NCI-H2081 (cell line): ENCODE measurements around the gene ADNP.
"Not testable (repeated sequence)": the region's sequence is repeated elsewhere in the genome, so short reads cannot be mapped to it uniquely, and the experiment has no call there.

ENCODE experiments used
- DNase-seq, 2 experiments: peaks; one replicate each; lab custom pipeline; 2025; lab: John Stamatoyannopoulos, UW

ADNP gene

DNA sequence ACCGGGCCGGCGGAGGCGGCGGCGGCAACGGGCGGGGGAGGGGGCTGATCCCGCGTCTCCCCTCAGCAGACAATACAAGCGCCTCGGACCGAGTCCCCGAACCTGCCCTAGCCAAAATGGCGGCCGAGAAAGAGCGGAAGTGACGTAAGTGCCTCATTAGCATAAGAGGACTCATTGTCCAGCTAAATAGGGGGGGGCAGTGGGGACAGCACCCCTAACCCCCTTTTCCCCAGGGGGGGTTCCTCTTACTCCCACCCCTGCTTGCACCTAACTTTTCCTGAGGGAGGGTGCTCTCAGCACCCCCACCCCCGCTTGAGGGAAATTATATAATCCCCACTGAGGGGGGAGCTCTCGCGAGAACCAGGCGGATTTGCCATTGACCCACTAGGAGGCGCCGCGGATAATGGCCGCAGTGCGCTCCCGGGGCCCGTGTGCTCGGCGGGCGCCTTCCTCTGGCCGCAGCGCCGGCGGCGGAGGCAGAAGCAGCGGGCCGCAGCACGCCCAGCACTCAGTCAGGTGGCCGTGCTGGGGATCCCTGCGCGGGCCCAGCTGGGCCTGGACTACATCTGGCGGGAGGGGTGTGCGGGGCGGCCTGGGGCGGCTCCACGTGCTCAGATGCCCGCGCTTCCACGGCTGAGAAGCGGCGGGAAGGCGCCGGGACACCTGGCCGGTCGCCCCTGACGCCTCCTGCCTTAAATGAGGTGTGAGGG is at the start of gene ADNP:
Gene ADNP (minus strand): TSS at position 132 of the 710 bp plus-strand sequence. CDS start 27,441 bp downstream, outside the sequence.
- DNase-seq, result peak; percentile 92 to 94

DNA sequence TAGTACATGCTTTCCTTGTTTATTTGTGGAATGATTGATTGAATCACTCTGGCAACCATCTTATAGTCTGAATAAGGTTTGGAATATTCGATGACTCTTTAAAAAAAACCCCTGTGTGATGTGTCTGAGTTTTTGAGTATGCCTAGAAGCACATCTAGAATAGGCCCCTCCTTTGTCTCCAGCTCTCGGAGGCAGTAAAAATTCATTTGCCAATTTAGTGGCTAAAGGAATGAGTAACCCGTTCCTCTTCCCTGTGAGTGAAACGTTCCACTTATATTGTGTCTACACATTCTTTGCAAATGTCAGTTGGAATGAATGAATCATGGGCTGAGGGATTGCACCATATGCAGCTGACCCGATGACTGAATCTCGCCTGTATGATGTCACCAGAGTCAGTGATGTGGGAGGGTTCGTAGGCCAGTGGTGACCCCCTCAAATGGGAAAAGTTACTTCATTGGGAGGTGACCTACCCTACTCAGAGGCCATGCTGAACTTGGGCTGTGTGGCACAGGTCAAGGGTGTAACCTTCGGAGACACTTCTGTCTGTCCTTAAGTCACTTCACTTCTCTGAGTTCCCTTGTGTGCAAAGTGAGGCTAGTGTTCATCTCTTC is 48.9 kb upstream of the ADNP start:
- DNase-seq, result no peak

- DNase-seq, result not testable (repeated sequence)
Observed at GRCh38 chr20:50978533-50978932, 47.3 kb upstream of the ADNP start.

DNA sequence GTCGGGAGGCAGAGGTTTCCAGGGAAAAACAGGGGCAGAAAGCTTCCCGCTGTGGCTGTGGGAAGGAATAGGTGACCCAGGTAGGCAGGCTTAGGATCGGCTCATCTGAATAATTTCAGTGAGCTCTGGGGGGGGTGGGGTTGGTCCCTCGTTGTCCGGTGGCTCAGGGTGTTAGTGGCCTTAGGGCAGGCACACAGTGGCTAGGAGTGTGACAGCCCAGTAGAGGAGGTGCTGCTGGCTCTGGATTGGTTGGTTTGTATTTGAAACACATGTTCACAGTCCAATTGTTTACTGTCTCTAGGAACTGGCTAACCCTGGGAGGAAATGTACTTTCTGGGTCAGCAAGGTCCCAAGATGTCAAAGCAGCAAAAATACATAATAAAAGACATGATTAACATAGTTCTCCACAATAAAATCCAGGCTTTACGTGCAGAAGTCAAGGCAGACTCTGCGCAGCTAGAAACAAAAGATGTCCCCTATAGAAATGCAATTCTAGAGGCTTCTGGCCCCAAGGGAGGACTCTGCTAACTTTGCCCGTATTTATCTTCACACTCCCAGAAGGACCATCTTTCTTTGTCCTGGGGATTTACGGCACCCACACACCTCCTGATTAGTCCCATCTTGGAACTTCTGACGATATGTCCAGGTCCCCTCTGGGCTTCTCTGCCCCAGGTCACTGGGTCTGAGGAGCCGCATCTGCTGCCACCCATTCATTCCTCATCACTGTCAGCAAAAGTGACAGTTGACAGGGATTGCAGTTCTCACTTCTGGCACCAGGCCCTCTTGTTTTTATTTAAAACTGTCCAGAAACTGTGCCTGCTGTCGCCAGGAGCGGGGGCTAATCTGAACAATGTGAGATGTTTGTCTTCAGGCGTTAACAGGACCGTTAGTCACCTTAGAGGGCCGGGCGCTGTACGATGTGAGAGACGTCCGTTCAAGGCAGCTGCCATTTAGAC is 46.1 kb upstream of the ADNP start:
- no peak for DNase-seq

DNA sequence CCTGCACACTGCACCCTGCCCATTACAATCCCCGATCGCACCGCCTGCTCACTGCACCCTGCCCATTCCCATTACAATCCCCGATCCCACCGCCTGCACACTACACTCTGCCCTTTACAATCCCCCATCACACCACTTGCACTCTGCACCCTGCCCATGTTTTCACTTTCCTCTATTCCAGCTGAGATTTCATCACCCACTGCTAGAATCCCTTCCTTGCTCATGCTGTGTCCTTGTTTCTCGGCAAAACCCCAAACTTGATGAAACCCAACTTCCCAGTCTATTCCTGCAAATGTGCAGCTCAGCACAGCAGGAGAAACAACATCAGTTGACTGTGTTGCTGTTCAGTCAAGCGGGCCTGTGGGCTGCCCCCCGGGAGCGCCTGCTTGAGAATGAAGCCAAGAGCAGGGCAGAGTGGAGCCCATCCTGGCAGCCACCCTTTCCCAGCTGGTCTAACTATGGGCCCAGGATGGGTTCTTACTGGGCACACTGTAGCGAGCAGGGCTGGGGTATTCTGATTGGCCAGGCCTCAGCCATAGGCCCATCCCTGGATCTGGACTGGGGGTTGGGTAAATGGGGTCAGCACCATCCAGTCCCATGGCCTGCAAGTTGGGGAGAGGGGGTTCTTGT is 44.6 kb upstream of the ADNP start:
- no peak for DNase-seq

GRCh38 chr20:50969912-50970311 is 38.7 kb upstream of the ADNP start:
- no peak for DNase-seq

- no peak for DNase-seq
Observed at GRCh38 chr20:50969435-50969834, 38.2 kb upstream of the ADNP start.

DNA sequence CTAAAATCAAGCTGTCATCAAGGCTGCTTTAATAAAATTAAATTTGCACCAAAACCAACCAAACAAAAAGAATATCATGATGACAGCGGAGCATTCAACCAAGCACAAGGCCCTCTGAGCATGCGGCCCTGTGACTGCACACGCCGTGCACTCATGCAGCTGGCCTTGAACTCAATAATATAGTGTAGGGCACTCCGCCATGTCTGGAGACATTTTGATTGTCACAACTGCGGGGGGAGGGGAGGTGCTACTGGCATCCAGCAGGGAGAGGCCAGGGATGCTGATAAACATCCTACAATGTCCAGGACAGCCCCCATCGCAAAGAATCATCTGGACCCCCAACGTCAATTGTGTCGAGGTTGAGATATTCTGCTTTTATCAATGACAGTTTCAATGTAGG is 37.1 kb upstream of the ADNP start:
- no peak for DNase-seq

DNA sequence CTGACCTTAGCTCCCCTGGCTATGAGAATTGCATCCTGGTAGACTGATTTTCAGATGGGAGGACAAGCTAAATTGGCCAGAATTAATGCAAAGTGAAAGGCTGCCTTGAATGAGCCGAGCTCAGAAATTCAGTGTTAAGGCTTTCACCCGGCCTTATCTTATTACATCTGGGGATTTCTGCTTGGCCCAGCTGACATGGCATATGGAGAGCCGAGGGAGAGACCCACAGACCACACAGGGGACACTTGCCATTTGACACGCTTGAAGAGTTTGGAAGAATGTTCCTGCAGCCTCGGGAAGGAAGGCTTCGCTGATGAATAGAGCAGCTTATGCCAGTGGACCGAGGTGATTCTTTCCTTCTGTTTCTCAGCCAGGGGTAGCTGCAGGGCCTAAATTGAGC is 36.3 kb upstream of the ADNP start:
- DNase-seq, result no peak

DNA sequence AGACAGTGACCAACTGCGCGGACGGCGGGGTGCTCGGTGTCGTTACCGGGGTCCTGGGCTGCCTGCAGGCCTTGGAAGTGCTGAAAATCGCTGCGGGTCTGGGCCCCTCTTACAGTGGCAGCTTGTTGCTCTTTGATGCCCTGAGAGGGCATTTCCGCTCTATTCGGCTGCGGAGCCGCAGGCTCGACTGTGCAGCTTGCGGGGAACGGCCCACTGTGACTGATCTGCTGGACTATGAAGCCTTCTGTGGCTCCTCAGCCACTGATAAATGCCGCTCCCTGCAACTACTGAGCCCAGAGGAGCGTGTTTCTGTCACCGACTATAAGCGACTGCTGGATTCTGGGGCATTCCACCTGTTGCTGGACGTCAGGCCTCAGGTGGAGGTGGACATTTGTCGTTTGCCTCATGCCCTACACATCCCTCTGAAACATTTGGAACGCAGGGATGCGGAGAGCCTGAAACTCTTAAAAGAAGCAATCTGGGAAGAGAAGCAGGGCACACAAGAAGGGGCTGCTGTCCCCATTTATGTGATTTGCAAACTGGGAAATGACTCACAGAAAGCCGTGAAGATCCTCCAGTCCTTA is 28.4 kb upstream of the ADNP start:
- DNase-seq, result no peak

DNA sequence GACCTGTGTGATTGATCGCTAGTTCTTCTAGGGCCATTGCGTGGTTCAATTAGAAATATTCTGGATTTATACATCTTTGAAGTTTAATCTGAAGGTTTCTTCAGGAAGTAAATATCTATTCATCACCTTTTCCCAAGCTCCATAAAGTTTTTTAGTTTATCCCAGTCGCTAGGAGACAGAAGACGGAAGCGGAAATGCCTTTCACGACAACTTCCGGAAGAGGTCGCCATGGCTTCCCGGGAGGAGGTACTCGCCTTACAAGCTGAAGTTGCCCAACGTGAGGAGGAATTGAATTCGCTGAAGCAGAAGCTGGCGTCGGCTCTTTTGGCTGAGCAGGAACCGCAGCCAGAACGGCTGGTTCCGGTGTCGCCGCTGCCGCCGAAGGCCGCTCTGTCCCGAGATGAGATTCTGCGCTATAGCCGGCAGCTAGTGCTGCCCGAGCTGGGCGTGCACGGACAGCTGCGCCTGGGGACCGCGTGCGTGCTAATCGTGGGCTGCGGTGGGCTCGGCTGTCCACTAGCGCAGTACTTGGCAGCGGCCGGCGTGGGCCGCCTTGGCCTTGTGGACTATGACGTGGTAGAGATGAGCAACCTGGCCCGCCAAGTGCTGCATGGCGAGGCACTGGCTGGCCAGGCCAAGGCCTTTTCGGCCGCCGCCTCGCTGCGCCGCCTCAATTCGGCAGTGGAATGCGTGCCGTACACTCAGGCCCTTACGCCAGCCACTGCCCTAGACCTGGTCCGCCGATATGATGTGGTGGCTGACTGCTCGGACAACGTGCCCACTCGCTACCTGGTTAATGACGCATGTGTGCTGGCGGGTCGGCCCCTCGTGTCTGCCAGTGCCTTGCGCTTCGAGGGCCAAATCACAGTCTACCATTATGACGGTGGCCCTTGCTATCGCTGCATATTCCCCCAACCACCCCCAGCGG is 27.6 kb upstream of the ADNP start, which contains the start of gene MOCS3:
Gene MOCS3 (plus strand): TSS at position 204 of the 928 bp plus-strand sequence. CDS start 25 bp downstream, at position 229.
- peak; percentile 89 to 93 for DNase-seq

- peak; percentile 89 to 93 for DNase-seq
Observed at GRCh38 chr20:50957798-50958614, 26.8 kb upstream of the ADNP start, which contains the start of gene DPM1. Gene DPM1, minus strand, starts transcription at chr20:50958532. Its CDS starts 9 bp downstream, at chr20:50958523.

DNA sequence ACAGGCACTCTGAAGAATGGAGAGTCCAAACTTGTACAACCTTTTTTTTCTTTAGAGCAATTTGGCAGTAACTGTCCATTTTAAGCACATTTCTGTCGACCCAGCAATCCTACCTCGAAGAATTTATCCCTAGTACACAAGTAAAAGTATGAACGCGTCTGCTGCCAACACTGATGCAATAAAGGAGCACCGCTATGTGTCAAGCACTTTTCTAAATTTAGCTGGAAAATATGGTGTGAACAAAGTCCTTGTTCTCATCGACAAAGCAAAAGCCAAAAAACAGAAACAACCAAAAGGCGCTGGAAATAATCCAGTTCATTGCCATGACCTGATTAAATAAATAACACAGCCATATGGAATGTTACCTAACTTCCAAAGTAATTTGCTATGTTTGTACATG is 26.0 kb upstream of the ADNP start:
- no peak for DNase-seq

DNA sequence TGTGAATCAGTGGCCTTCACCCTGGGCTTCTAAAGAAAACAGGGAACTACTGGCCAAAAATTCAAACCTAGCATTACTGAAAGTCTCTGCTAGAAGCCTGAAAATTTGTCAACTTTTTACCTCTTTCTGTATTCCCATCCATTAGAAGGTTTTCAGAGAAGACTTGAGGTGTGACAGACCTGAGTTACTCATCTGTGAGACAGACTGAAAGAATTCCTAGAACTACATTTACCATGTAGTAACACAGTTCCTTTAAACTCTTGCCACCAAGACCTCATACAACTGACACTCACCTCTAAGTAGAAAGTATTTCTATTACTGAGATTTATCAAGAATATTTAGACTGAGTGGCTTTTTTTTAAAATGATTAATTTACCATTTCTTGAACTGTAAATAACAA is 22.6 kb upstream of the ADNP start:
- DNase-seq, result no peak

- no peak for DNase-seq
Observed at GRCh38 chr20:50953196-50953595, 22.0 kb upstream of the ADNP start.

DNA sequence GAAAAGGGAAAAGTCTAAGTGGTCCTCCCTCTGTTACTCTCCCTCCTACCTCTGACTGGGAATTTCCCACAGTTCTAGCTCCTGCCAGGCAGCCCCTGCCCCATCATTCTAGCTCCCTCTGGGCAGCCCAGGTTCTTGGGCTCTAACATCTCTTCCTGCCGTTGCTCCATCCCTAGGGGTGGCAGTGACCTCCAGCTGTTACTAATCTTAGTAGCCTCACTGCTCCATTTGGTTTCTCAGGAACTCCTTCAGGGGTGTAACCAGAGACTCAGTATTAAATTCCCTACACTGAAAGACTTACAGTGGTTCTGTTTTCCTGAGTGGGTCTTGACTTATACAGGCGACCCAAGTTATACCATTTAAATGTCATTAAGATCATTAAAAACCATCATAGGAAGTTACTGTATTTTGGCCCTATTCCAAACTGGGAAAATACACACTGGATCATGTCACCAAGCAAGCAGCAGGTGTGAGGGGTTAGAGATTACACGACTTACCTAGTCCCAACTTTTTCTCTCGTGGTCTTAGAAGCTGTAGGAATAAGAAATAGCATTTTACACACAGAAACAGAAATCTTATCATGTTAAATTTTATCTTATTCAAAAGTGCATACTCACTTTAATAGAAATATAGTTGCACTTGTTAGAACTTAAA is 17.0 kb upstream of the ADNP start:
- no peak for DNase-seq

DNA sequence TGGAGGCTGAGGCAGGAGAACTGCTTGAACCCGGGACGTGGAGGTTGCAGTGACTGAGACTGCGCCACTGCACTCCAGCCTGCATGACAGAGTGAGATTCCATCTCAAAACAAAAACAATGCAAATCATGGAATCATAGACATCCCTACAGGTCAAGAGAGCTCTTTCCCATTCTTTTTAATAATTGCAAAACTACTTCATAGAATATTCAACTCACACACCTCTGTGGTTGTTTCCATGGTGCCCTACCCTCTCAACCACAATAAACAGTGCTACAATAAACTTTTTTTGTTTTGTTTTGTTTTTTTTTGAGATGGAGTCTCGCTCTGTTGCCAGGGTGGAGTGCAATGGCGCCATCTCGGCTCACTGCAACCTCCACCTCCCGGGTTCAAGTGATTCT is 11.8 kb upstream of the ADNP start:
- no peak for DNase-seq

GRCh38 chr20:50933589-50933988 is 2.4 kb upstream of the ADNP start:
- DNase-seq, result no peak

DNA sequence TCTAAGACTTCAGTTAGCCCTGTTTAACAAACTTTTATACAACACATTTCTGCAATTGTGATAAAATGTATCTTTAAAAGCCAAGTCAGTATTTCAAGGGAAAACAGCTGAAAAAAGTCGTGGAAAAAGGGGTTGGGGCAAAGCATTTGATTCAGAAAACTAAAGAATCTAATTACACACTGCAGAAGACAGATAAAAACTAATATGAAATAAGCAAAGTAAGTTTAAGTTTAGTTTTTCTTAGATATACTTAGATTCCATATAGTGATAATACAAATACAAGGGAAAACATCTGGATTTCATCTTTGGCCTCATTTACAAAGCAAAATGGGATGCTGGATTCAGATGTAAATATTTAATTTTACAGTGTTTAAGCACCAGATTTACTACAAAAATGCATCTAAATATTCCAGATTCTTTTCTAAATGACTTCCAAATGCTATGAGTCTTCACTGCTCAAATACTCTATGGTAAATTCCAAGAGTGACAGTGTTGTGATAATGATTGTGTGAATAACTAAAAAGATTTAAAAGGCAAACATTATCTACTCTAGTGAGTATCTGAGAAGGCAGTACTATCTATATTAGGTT is 1.5 kb upstream of the ADNP start:
- DNase-seq, result no peak
